Measurements from ENCODE around the gene RPL35. TPM values are rescaled to one million over a fixed set of nuclear protein-coding genes. Genes with fewer than 3 reads are reported as not detected.

Gene RPL35
- total RNA-seq, 1 experiment from 2014 or later = 3,451 TPM

DNA sequence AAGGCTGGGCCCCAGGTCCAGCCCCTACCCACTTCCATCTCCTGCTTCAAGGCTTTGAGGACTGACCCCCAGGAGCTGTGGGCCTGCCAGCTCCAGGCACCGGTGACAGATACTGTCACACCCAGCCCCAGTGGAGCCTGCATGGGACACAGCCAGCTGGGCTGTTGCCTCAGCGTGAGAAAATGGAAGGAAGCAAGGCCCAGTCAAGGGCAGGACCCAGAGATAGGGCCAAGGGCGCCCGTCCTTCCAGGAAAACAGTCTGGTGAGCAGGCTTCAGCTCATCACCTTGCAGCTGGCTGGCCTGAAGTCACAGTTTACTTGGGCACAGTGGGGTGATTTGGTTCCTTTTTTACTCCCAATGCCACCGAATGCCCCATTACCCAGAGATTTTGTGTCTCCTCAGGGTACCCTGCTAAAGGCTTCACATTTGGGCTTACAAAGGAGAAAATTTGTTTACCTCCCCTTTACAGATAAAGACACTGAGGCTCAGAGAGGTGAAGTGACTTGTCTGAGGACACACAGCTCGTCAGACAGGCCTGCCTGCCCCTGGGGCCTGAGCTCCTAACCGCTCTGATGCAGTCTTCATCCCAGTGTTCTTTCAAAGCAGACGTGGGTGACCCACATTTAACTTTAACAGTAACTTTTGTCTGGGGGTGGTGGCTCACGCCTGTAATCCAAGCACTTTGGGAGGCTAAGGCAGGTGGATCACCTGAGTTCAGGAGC is 30.0 kb downstream of the RPL35 start:
- no peak overlapping the region for H2AFZ ChIP-seq (ENCODE audit: low read length)
- H3K27ac ChIP-seq (ENCODE audit: low read length) = no peak overlapping the region
- H3K27me3 ChIP-seq (ENCODE audit: low read length) = no peaks in the 10 kb centered on the region
- H3K9ac ChIP-seq (ENCODE audit: low read length) = no peak overlapping the region
- H3K36me3 ChIP-seq (ENCODE audit: insufficient read depth, low read length) = no peaks in the 10 kb centered on the region
- DNase-seq = no peak
- no peak overlapping the region for H3K4me2 ChIP-seq (ENCODE audit: low read depth, low read length, poor library complexity, severe bottlenecking)
- H3K4me3 ChIP-seq (ENCODE audit: low read length) = no peak overlapping the region
- H3K79me2 ChIP-seq (ENCODE audit: low read length) = no peaks in the 10 kb centered on the region
- no peaks in the 10 kb centered on the region; the same call in 1 of the 2 replicates for H3K4me1 ChIP-seq (ENCODE audit: low read length)
- H4K20me1 ChIP-seq (ENCODE audit: insufficient read depth, low read depth, low read length) = no peaks in the 10 kb centered on the region
- H3K9me3 ChIP-seq (ENCODE audit: low read length) = no peaks in the 10 kb centered on the region
- H3K9me2 ChIP-seq (replicated peaks; ENCODE audit: insufficient read depth, low read length) = no peaks in the 10 kb centered on the region

- no peaks in the 10 kb centered on the region for H3K9me3 ChIP-seq (ENCODE audit: low read length)
- H3K79me2 ChIP-seq (ENCODE audit: low read length) = no peaks in the 10 kb centered on the region
- H3K4me3 ChIP-seq (ENCODE audit: low read length) = no peak overlapping the region
- H3K36me3 ChIP-seq (ENCODE audit: insufficient read depth, low read length) = no peaks in the 10 kb centered on the region
- H4K20me1 ChIP-seq (ENCODE audit: insufficient read depth, low read depth, low read length) = no peaks in the 10 kb centered on the region
- no peak overlapping the region for H3K4me2 ChIP-seq (ENCODE audit: low read depth, low read length, poor library complexity, severe bottlenecking)
- no peak for DNase-seq
- no peaks in the 10 kb centered on the region; the same call in 1 of the 2 replicates for H3K4me1 ChIP-seq (ENCODE audit: low read length)
- no peaks in the 10 kb centered on the region for H3K27me3 ChIP-seq (ENCODE audit: low read length)
- no peak overlapping the region for H3K27ac ChIP-seq (ENCODE audit: low read length)
- no peaks in the 10 kb centered on the region for H3K9me2 ChIP-seq (replicated peaks; ENCODE audit: insufficient read depth, low read length)
- no peak overlapping the region for H2AFZ ChIP-seq (ENCODE audit: low read length)
- H3K9ac ChIP-seq (ENCODE audit: low read length) = no peak overlapping the region
These were observed 31.2 kb downstream of the RPL35 start for GRCh38 chr9:124830593-124830992.

DNA sequence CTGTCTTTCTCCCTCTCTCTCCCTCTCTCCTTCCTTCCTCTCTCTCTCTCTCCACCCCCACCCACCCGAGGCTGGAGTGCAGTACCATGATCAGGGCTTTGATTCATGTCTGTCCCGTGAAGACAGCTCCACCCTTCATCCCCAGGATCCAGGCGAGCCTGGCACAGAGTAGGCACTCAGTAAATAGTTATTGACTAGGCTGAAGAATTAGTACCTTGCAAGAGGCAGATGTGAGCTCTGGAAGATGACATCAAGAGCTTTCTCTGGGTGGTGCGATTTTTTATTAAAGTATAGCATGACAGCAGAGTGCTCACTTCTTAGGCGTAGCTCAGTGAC is 32.5 kb downstream of the RPL35 start:
- H2AFZ ChIP-seq (ENCODE audit: low read length) = no peak overlapping the region

DNA sequence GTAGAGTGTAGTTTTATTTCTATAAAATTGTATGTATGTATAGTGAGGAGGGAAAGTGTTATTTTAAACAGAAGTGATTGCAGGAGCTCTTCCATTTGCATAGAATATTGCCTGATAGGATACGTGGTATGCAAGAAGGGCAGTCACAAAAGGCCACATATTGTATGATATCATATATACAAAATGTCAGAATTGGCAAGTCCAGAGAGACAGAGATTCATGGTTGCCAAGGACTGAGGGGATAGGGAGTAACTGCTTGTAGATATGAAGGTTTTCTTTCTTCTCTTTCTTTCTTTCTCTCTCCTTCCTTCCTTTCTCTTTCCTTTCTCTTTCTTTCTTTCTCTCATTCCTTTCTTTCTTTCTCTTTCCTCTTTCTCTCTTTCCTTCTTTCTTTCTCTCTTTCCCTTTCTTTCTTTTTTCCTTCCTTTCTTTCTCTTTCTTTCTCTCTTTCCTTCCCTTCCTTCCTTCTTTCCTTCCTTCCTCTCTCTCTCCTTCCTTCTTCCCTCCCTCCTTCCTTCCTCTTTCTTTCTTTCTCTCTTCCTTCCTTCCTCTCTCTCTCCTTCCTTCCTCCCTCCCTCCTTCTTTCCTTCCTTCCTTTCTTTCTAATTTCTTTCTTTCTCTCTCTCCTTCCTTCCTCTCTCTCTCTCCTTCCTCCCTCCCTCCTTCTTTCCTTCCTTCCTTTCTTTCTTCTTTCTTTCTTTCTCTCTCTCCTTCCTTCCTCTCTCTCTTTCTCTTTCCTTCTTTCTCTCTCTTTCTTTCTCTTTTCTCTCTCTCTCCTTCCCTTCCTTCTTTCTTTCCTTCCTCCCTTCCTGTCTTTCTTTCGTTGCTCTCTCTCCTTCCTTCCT is 33.0 kb downstream of the RPL35 start:
- Histone ChIP-seq H4K20me1 (ENCODE audit: insufficient read depth, low read depth, low read length) (no peaks in the 10 kb centered on the region), H3K4me2 (ENCODE audit: low read depth, low read length, poor library complexity, severe bottlenecking) (no peak overlapping the region), H3K4me3 (ENCODE audit: low read length) (no peak overlapping the region), H3K9me2 (replicated peaks; ENCODE audit: insufficient read depth, low read length) (no peaks in the 10 kb centered on the region), H3K36me3 (ENCODE audit: insufficient read depth, low read length) (no peaks in the 10 kb centered on the region), H3K27ac (ENCODE audit: low read length) (no peak overlapping the region), H3K79me2 (ENCODE audit: low read length) (no peaks in the 10 kb centered on the region), H3K4me1 (ENCODE audit: low read length) (no peaks in the 10 kb centered on the region), H3K27me3 (ENCODE audit: low read length) (no peaks in the 10 kb centered on the region), H3K9ac (ENCODE audit: low read length) (no peak overlapping the region), H2AFZ (ENCODE audit: low read length) (no peak overlapping the region), H3K9me3 (ENCODE audit: low read length) (no peaks in the 10 kb centered on the region)
- DNase-seq = no peak

More for the DNA sequence above, 32.5 kb downstream of the RPL35 start:
- no peak overlapping the region for H3K9ac ChIP-seq (ENCODE audit: low read length)
- H4K20me1 ChIP-seq (ENCODE audit: insufficient read depth, low read depth, low read length) = no peaks in the 10 kb centered on the region
- H3K79me2 ChIP-seq (ENCODE audit: low read length) = no peaks in the 10 kb centered on the region
- no peaks in the 10 kb centered on the region for H3K4me1 ChIP-seq (ENCODE audit: low read length)
- H3K4me3 ChIP-seq (ENCODE audit: low read length) = no peak overlapping the region
- no peaks in the 10 kb centered on the region for H3K36me3 ChIP-seq (ENCODE audit: insufficient read depth, low read length)
- no peak overlapping the region for H3K4me2 ChIP-seq (ENCODE audit: low read depth, low read length, poor library complexity, severe bottlenecking)
- no peaks in the 10 kb centered on the region for H3K9me3 ChIP-seq (ENCODE audit: low read length)
- no peak for DNase-seq
- no peak overlapping the region for H3K27ac ChIP-seq (ENCODE audit: low read length)
- H3K27me3 ChIP-seq (ENCODE audit: low read length) = no peaks in the 10 kb centered on the region
- H3K9me2 ChIP-seq (replicated peaks; ENCODE audit: insufficient read depth, low read length) = no peaks in the 10 kb centered on the region

- no peaks in the 10 kb centered on the region for H3K27me3 ChIP-seq (ENCODE audit: low read length)
- no peaks in the 10 kb centered on the region for H3K79me2 ChIP-seq (ENCODE audit: low read length)
- no peak overlapping the region for H3K4me2 ChIP-seq (ENCODE audit: low read depth, low read length, poor library complexity, severe bottlenecking)
- no peaks in the 10 kb centered on the region for H3K9me2 ChIP-seq (replicated peaks; ENCODE audit: insufficient read depth, low read length)
- no peaks in the 10 kb centered on the region for H3K36me3 ChIP-seq (ENCODE audit: insufficient read depth, low read length)
- no peak for DNase-seq
- H4K20me1 ChIP-seq (ENCODE audit: insufficient read depth, low read depth, low read length) = no peaks in the 10 kb centered on the region
- H3K9ac ChIP-seq (ENCODE audit: low read length) = no peak overlapping the region
- no peaks in the 10 kb centered on the region for H3K4me1 ChIP-seq (ENCODE audit: low read length)
- H2AFZ ChIP-seq (ENCODE audit: low read length) = no peak overlapping the region
- no peak overlapping the region for H3K4me3 ChIP-seq (ENCODE audit: low read length)
- H3K9me3 ChIP-seq (ENCODE audit: low read length) = no peaks in the 10 kb centered on the region
- H3K27ac ChIP-seq (ENCODE audit: low read length) = no peak overlapping the region
These were observed 40.8 kb downstream of the RPL35 start for GRCh38 chr9:124820698-124821623.

GRCh38 chr9:124818431-124819281 is 43.1 kb downstream of the RPL35 start:
- Histone ChIP-seq H3K4me3 (ENCODE audit: low read length) (no peak overlapping the region), H3K36me3 (ENCODE audit: insufficient read depth, low read length) (no peaks in the 10 kb centered on the region), H3K27me3 (ENCODE audit: low read length) (no peaks in the 10 kb centered on the region), H3K4me1 (ENCODE audit: low read length) (no peaks in the 10 kb centered on the region), H3K9me3 (ENCODE audit: low read length) (no peaks in the 10 kb centered on the region), H3K9me2 (replicated peaks; ENCODE audit: insufficient read depth, low read length) (no peaks in the 10 kb centered on the region), H3K9ac (ENCODE audit: low read length) (no peak overlapping the region), H4K20me1 (ENCODE audit: insufficient read depth, low read depth, low read length) (no peaks in the 10 kb centered on the region), H2AFZ (ENCODE audit: low read length) (no peak overlapping the region), H3K27ac (ENCODE audit: low read length) (no peak overlapping the region), H3K79me2 (ENCODE audit: low read length) (no peaks in the 10 kb centered on the region), H3K4me2 (ENCODE audit: low read depth, low read length, poor library complexity, severe bottlenecking) (no peak overlapping the region)
- DNase-seq = no peak

GRCh38 chr9:124815601-124816000 is 46.2 kb downstream of the RPL35 start:
- no peak for DNase-seq
- no peaks in the 10 kb centered on the region for H3K36me3 ChIP-seq (ENCODE audit: insufficient read depth, low read length)
- H3K4me3 ChIP-seq (ENCODE audit: low read length) = no peak overlapping the region

More at GRCh38 chr9:124815601-124816000, 46.2 kb downstream of the RPL35 start:
- H4K20me1 ChIP-seq (ENCODE audit: insufficient read depth, low read depth, low read length) = no peaks in the 10 kb centered on the region
- H3K9me3 ChIP-seq (ENCODE audit: low read length) = no peaks in the 10 kb centered on the region
- no peaks in the 10 kb centered on the region for H3K79me2 ChIP-seq (ENCODE audit: low read length)
- no peaks in the 10 kb centered on the region for H3K9me2 ChIP-seq (replicated peaks; ENCODE audit: insufficient read depth, low read length)
- H2AFZ ChIP-seq (ENCODE audit: low read length) = no peak overlapping the region
- H3K4me2 ChIP-seq (ENCODE audit: low read depth, low read length, poor library complexity, severe bottlenecking) = no peak overlapping the region
- no peaks in the 10 kb centered on the region for H3K4me1 ChIP-seq (ENCODE audit: low read length)
- H3K9ac ChIP-seq (ENCODE audit: low read length) = no peak overlapping the region
- no peaks in the 10 kb centered on the region for H3K27me3 ChIP-seq (ENCODE audit: low read length)
- no peak overlapping the region for H3K27ac ChIP-seq (ENCODE audit: low read length)
